Karpas-422 (cell line): ENCODE measurements around the gene CA12. TPM values are rescaled to one million over a fixed set of nuclear protein-coding genes. Genes with fewer than 3 reads are reported as not detected.

Experiments used
- DNase-seq: peaks from one replicate; pipeline ENCODE4 v3.0.0-alpha.2; 2015
- H2AFZ ChIP-seq: fragments of 200-600 bp; sonication (generic); 2 replicates; pipeline ENCODE4 v1.6.1; 2014; ENCODE audit warnings: antibody characterized with exemption, low read length, mixed read lengths
- H3K27ac ChIP-seq: fragments of 200-600 bp; sonication (generic); 2 replicates; pipeline ENCODE4 v1.5.1; 2014; ENCODE audit warnings: mild to moderate bottlenecking, low read length, moderate library complexity
- H3K27me3 ChIP-seq: fragments of 200-600 bp; sonication (generic); 2 replicates; pipeline ENCODE4 v1.6.1; 2014; ENCODE audit warnings: low read length, mixed read lengths
- H3K36me3 ChIP-seq: fragments of 200-600 bp; sonication (generic); 2 replicates; pipeline ENCODE4 v1.6.1; 2014; ENCODE audit warnings: low read length, mixed read lengths; ENCODE audit not compliant: insufficient read depth
- H3K4me1 ChIP-seq: fragments of 200-600 bp; sonication (generic); 2 replicates; pipeline ENCODE4 v1.6.1; 2014; ENCODE audit warnings: mild to moderate bottlenecking, low read length, mixed read lengths
- H3K4me2 ChIP-seq: fragments of 200-600 bp; sonication (generic); 2 replicates; pipeline ENCODE4 v1.6.1; 2014; ENCODE audit warnings: low read length, low read depth, mild to moderate bottlenecking; ENCODE audit not compliant: poor library complexity, severe bottlenecking
- H3K4me3 ChIP-seq: fragments of 200-600 bp; sonication (generic); 2 replicates; pipeline ENCODE4 v1.5.1; 2014; ENCODE audit warnings: mild to moderate bottlenecking, antibody characterized with exemption, low read length, mixed read lengths
- H3K79me2 ChIP-seq: fragments of 200-600 bp; sonication (generic); 2 replicates; pipeline ENCODE4 v1.6.1; 2014; ENCODE audit warnings: mild to moderate bottlenecking, low read length, mixed read lengths
- H3K9ac ChIP-seq: fragments of 200-600 bp; sonication (generic); 2 replicates; pipeline ENCODE4 v1.6.0; 2014; ENCODE audit warnings: low read length
- H3K9me2 ChIP-seq: fragments of 200-600 bp; sonication (generic), shearing (Covaris generic); replicated peaks from 2 replicates; pipeline ENCODE4 v1.6.0; 2014; ENCODE audit warnings: mild to moderate bottlenecking, low read length, moderate library complexity; ENCODE audit not compliant: insufficient read depth
- H3K9me3 ChIP-seq: fragments of 300-700, 200-600 bp; sonication (generic); 2 replicates; pipeline ENCODE4 v1.6.1; 2014; ENCODE audit warnings: low read length, mixed read lengths
- H4K20me1 ChIP-seq: fragments of 200-600 bp; sonication (generic); 2 replicates; pipeline ENCODE4 v1.6.1; 2014; ENCODE audit warnings: mild to moderate bottlenecking, antibody characterized with exemption, low read length, low read depth; ENCODE audit not compliant: insufficient read depth
- total RNA-seq: library from RNA; depleted of rRNA; stranded (reverse); fragments of >200 nt; shearing (Covaris generic); gene quantifications from 2 replicates; pipeline ENCODE4 v1.2.3, GENCODE V29; 2014; ENCODE audit warnings: low replicate concordance

The CA12 gene
- total RNA-seq, 1 experiment from 2014 or later: not detected

DNA sequence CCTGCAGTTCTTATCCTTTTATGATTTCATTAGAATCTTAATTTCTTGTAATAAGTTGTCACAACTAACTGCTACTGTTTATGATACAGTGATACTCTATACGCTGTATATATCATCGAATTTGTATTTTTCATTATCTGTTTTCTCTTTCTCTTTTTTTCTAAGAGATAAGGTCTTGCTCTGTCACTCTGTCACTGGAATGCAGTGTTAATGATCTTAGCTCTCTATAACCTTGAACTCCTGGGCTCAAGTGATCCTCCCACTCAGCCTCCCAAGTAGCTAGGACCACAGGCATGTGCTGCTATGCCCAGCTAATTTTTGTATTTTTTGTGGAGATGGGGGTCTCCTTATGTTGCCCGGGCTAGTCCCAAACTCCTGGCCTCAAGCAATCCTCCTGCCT is 89.4 kb downstream of the CA12 start:
- Histone ChIP-seq H3K79me2 (0 out of 2 replicates have a peak, but pooled peaks cover 8% of the 10 kb centered on the region), H3K27me3 (no peaks in the 10 kb centered on the region)

DNA sequence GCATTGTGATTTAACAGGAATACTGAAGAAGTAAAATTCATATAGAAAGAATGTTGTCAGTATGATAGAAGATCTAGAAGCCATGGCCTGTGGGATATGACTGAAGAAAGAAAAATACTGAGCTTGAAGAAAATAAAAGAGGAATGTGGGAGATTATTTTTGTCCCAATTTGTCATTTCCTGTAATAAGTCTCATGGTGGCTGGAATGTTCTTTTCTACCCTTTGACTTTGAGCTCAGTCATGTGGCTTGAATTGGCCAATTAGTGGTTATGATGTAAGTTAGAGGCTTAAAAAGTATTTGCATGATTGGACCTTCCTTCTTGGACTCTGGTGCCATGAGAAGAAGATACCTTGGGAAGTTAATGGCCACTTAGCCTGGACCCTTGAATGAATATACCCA is 90.1 kb downstream of the CA12 start:
- H2AFZ ChIP-seq: no peak overlapping the region

More for the DNA sequence above, 89.4 kb downstream of the CA12 start:
- H3K9me3 ChIP-seq: no peaks in the 10 kb centered on the region
- H3K4me2 ChIP-seq: no peak overlapping the region
- peaks cover 6% of the 10 kb centered on the region for H3K4me1 ChIP-seq
- DNase-seq: no peak
- no peak overlapping the region for H3K9ac ChIP-seq
- no peak overlapping the region for H3K27ac ChIP-seq
- no peak overlapping the region for H2AFZ ChIP-seq
- no peak overlapping the region for H3K4me3 ChIP-seq
- peaks cover 13% of the 10 kb centered on the region; the same call in 1 of the 2 replicates for H3K36me3 ChIP-seq
- no peaks in the 10 kb centered on the region for H3K9me2 ChIP-seq
- H4K20me1 ChIP-seq: no peaks in the 10 kb centered on the region

DNA sequence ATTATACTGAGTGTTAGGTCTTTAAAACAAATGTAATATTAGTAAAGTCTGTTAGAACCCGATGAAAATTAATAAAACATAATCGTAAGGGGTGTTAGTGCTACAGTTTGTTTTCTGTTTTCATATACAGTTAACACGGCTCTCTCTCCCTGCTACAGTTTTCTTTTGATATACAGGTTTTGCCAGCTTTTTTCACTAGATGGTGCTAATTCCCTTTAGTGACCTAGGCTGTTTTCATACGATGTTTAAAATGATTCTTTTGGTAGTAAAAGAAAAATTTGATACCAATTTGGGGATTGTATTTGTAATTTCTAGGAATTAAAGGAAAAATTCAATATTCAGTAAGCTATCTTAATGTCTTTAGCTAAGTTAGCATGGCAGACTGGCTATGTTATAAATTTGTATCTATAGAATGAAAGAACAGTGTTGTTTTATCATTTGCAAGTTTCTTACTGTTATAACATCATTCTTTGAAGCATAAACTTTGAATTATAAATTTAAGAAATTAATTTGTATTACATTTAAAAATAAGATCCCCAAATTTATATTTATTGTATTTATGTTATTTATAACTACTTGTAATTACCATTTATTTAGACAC is 92.8 kb downstream of the CA12 start:
- no peaks in the 10 kb centered on the region for H3K27me3 ChIP-seq
- 0 out of 2 replicates have a peak, but pooled peaks cover 5% of the 10 kb centered on the region for H3K79me2 ChIP-seq
- no peaks in the 10 kb centered on the region for H3K9me2 ChIP-seq
- DNase-seq: peak; percentile 77
- H2AFZ ChIP-seq: no peak overlapping the region
- peaks cover 19% of the 10 kb centered on the region for H3K36me3 ChIP-seq
- H3K4me2 ChIP-seq: no peak overlapping the region
- no peaks in the 10 kb centered on the region for H3K9me3 ChIP-seq
- H3K9ac ChIP-seq: no peak overlapping the region
- no peak overlapping the region for H3K4me3 ChIP-seq
- H4K20me1 ChIP-seq: no peaks in the 10 kb centered on the region
- peaks cover 6% of the 10 kb centered on the region for H3K4me1 ChIP-seq
- H3K27ac ChIP-seq: no peak overlapping the region

More for the DNA sequence above, 90.1 kb downstream of the CA12 start:
- Histone ChIP-seq H3K4me1 (peaks cover 6% of the 10 kb centered on the region), H3K9me2 (no peaks in the 10 kb centered on the region), H3K9me3 (no peaks in the 10 kb centered on the region), H3K4me2 (no peak overlapping the region), H3K9ac (no peak overlapping the region), H3K79me2 (0 out of 2 replicates have a peak, but pooled peaks cover 8% of the 10 kb centered on the region), H3K36me3 (peaks cover 13% of the 10 kb centered on the region; the same call in 1 of the 2 replicates), H3K27ac (no peak overlapping the region), H3K27me3 (no peaks in the 10 kb centered on the region), H3K4me3 (no peak overlapping the region), H4K20me1 (no peaks in the 10 kb centered on the region)
- DNase-seq: no peak

GRCh38 chr15:63288342-63288741 is 93.3 kb downstream of the CA12 start:
- Histone ChIP-seq H3K4me2 (no peak overlapping the region), H3K27ac (no peak overlapping the region), H3K36me3 (peaks cover 24% of the 10 kb centered on the region), H3K9me3 (no peaks in the 10 kb centered on the region), H2AFZ (no peak overlapping the region), H4K20me1 (no peaks in the 10 kb centered on the region), H3K4me3 (no peak overlapping the region), H3K4me1 (peaks cover 6% of the 10 kb centered on the region), H3K9ac (no peak overlapping the region), H3K27me3 (no peaks in the 10 kb centered on the region), H3K9me2 (no peaks in the 10 kb centered on the region), H3K79me2 (0 out of 2 replicates have a peak, but pooled peaks cover 5% of the 10 kb centered on the region)
- DNase-seq: no peak

GRCh38 chr15:63287109-63287508 is 94.5 kb downstream of the CA12 start:
- H3K27ac ChIP-seq: no peak overlapping the region
- H3K79me2 ChIP-seq: 0 out of 2 replicates have a peak, but pooled peaks cover 5% of the 10 kb centered on the region
- peaks cover 6% of the 10 kb centered on the region for H3K4me1 ChIP-seq
- no peak overlapping the region for H3K4me3 ChIP-seq
- no peak for DNase-seq
- no peaks in the 10 kb centered on the region for H3K27me3 ChIP-seq
- H4K20me1 ChIP-seq: no peaks in the 10 kb centered on the region
- no peaks in the 10 kb centered on the region for H3K9me2 ChIP-seq
- H3K9me3 ChIP-seq: no peaks in the 10 kb centered on the region
- no peak overlapping the region for H3K9ac ChIP-seq
- H2AFZ ChIP-seq: no peak overlapping the region
- H3K36me3 ChIP-seq: peaks cover 24% of the 10 kb centered on the region
- no peak overlapping the region for H3K4me2 ChIP-seq

- Histone ChIP-seq H3K27ac (no peak overlapping the region), H3K9me2 (no peaks in the 10 kb centered on the region), H3K27me3 (no peaks in the 10 kb centered on the region), H3K79me2 (0 out of 2 replicates have a peak, but pooled peaks cover 2% of the 10 kb centered on the region), H2AFZ (no peak overlapping the region), H3K4me1 (peaks cover 6% of the 10 kb centered on the region), H4K20me1 (no peaks in the 10 kb centered on the region), H3K4me3 (no peak overlapping the region), H3K9me3 (no peaks in the 10 kb centered on the region), H3K36me3 (peaks cover 31% of the 10 kb centered on the region), H3K9ac (no peak overlapping the region), H3K4me2 (no peak overlapping the region)
- no peak for DNase-seq
These were observed 97.3 kb downstream of the CA12 start for GRCh38 chr15:63284335-63284734.

- no peaks in the 10 kb centered on the region for H3K9me3 ChIP-seq
- H3K9me2 ChIP-seq: no peaks in the 10 kb centered on the region
- H4K20me1 ChIP-seq: no peaks in the 10 kb centered on the region
- no peak overlapping the region for H3K4me2 ChIP-seq
- no peak overlapping the region for H3K27ac ChIP-seq
- no peaks in the 10 kb centered on the region for H3K27me3 ChIP-seq
- peaks cover 7% of the 10 kb centered on the region for H3K4me1 ChIP-seq
- peaks cover 12% of the 10 kb centered on the region for H3K79me2 ChIP-seq
- H2AFZ ChIP-seq: no peak overlapping the region
- no peak for DNase-seq
- no peak overlapping the region for H3K9ac ChIP-seq
- no peak overlapping the region for H3K4me3 ChIP-seq
- peaks cover 30% of the 10 kb centered on the region for H3K36me3 ChIP-seq
These were observed 98.5 kb downstream of the CA12 start for GRCh38 chr15:63283126-63283525.

DNA sequence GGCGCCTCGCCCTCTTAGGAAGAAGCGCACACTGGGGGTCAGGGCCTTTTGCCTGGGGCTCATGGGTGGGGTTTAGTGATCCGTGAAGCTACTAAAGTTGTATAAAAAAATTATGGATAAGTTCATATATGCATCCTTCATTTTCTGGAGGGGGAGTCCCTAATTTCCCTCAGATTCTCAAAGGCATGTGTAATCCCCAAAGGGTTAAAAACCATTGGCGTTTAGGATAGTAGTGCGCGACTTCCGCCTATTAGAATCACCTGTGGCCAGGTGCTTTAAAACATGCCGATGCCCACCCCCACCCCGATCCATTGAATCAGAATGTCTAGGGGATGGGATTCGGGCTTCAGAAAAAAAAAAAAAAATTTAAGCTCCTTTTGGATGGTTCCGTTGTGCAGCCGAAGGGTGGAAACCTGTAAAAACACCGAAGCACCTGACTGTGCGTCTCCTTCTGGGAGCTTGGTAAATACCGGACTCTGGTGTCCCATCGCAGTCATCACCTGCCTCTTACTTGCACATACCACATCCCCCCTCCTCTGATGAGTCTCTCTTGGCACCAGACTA is 103.7 kb downstream of the CA12 start:
- Histone ChIP-seq H3K27ac (peak overlapping the region; percentile 64), H3K4me1 (peaks cover 21% of the 10 kb centered on the region), H3K9me2 (no peaks in the 10 kb centered on the region), H3K36me3 (peaks cover 11% of the 10 kb centered on the region; the same call in 1 of the 2 replicates), H3K79me2 (peaks cover 17% of the 10 kb centered on the region), H2AFZ (peak overlapping the region; percentile 97), H3K4me2 (peak overlapping the region; percentile 95), H3K9ac (peak overlapping the region; percentile 96), H3K27me3 (no peaks in the 10 kb centered on the region), H4K20me1 (no peaks in the 10 kb centered on the region), H3K9me3 (no peaks in the 10 kb centered on the region), H3K4me3 (peak overlapping the region; percentile 99)
- no peak for DNase-seq
